Testis (tissue), 2 donors: ENCODE results near the gene C1RL.

ENCODE experiments used
- CTCF ChIP-seq, 3 experiments: fragments of 450-650 bp in 2 of 3; fragments of 200-600 bp in 1 of 3; sonication (generic) in 1 of 3; IDR thresholded peaks; one replicate each; pipeline ENCODE4 v1.5.1; 2016 to 2019; ENCODE audit warnings: antibody characterized with exemption in 3 of 3, mild to moderate bottlenecking in 2 of 3, moderate library complexity in 1 of 3
- POLR2A ChIP-seq: fragments of 450-650 bp; IDR thresholded peaks from one replicate; pipeline ENCODE4 v1.6.1; 2017; ENCODE audit warnings: antibody characterized with exemption, mild to moderate bottlenecking, moderate library complexity

- TF ChIP-seq CTCF (IDR thresholded peaks at IDR 0.05) (no peak), POLR2A (no peak)
These were observed 39.6 kb downstream of the C1RL start for GRCh38 chr12:7069386-7069785.
